Trophoblast cell (in vitro differentiated cells and primary cell): Measurements from ENCODE around the gene CCDC158.

ENCODE experiments used
- DNase-seq, 2 donors: peaks; one replicate each; pipeline ENCODE4 v3.0.0-alpha.2; 2016
- H2AFZ ChIP-seq: 2 replicates; pipeline ENCODE4 v1.6.1; 2013; ENCODE audit warnings: low read length, moderate library complexity, mild to moderate bottlenecking; ENCODE audit not compliant: insufficient read depth, poor library complexity
- H2AK5ac ChIP-seq: 2 replicates; pipeline ENCODE4 v1.6.1; 2013; ENCODE audit warnings: mild to moderate bottlenecking, low read length
- H2BK120ac ChIP-seq: 2 replicates; pipeline ENCODE4 v1.6.1; 2013; ENCODE audit warnings: low read length, mild to moderate bottlenecking, moderate library complexity; ENCODE audit not compliant: insufficient read depth, poor library complexity
- H2BK12ac ChIP-seq: 2 replicates; pipeline ENCODE4 v1.6.1; 2013; ENCODE audit warnings: mild to moderate bottlenecking, low read length, moderate library complexity
- H2BK5ac ChIP-seq: 2 replicates; pipeline ENCODE4 v1.6.1; 2013; ENCODE audit warnings: low read length, low read depth, moderate library complexity, mild to moderate bottlenecking; ENCODE audit not compliant: poor library complexity
- H3K14ac ChIP-seq: 2 replicates; pipeline ENCODE4 v1.6.1; 2013; ENCODE audit warnings: mild to moderate bottlenecking, low read length
- H3K18ac ChIP-seq: 2 replicates; pipeline ENCODE4 v1.6.1; 2013; ENCODE audit warnings: mild to moderate bottlenecking, low read length
- H3K23ac ChIP-seq: 2 replicates; pipeline ENCODE4 v1.6.1; 2013; ENCODE audit warnings: low read length
- H3K27ac ChIP-seq: 2 replicates; pipeline ENCODE4 v1.5.1; 2013; ENCODE audit warnings: low read depth, mild to moderate bottlenecking, inconsistent platforms, low read length, moderate library complexity
- H3K27me3 ChIP-seq: 2 replicates; pipeline ENCODE4 v1.6.1; 2013; ENCODE audit warnings: inconsistent platforms, mild to moderate bottlenecking, low read length, moderate library complexity; ENCODE audit not compliant: insufficient read depth
- H3K36me3 ChIP-seq, 2 experiments: 1 replicate in 1 of 2; 2 replicates in 1 of 2; pipeline ENCODE4 v1.6.1; 2013; ENCODE audit warnings: low read length in 2 of 2, mild to moderate bottlenecking in 2 of 2, moderate library complexity in 1 of 2; ENCODE audit not compliant: insufficient read depth in 2 of 2, control insufficient read depth in 1 of 2
- H3K4ac ChIP-seq: 2 replicates; pipeline ENCODE4 v1.6.1; 2013; ENCODE audit warnings: low read depth, mild to moderate bottlenecking, low read length, moderate library complexity
- H3K4me1 ChIP-seq, 2 experiments: 1 replicate in 1 of 2; 2 replicates in 1 of 2; pipeline ENCODE4 v1.6.1; 2013; ENCODE audit warnings: low read length in 2 of 2, mild to moderate bottlenecking in 2 of 2, moderate library complexity in 1 of 2; ENCODE audit not compliant: insufficient read depth in 2 of 2, control insufficient read depth in 1 of 2
- H3K4me2 ChIP-seq: 2 replicates; pipeline ENCODE4 v1.6.1; 2013; ENCODE audit warnings: inconsistent platforms, mild to moderate bottlenecking, low read length, moderate library complexity
- H3K4me3 ChIP-seq: 2 replicates; pipeline ENCODE4 v1.5.1; 2013; ENCODE audit warnings: mild to moderate bottlenecking, low read depth, low read length, inconsistent platforms
- H3K79me1 ChIP-seq: one replicate; pipeline ENCODE4 v1.6.1; 2013; ENCODE audit warnings: low read length
- H3K79me2 ChIP-seq: 2 replicates; pipeline ENCODE4 v1.6.1; 2013; ENCODE audit warnings: low read length, mild to moderate bottlenecking; ENCODE audit not compliant: control insufficient read depth, insufficient read depth, poor library complexity
- H3K9ac ChIP-seq: 2 replicates; pipeline ENCODE4 v1.6.1; 2013; ENCODE audit warnings: mild to moderate bottlenecking, low read length
- H3K9me3 ChIP-seq: 2 replicates; pipeline ENCODE4 v1.6.1; 2013; ENCODE audit warnings: low read depth, mild to moderate bottlenecking, control low read depth, inconsistent platforms, low read length; ENCODE audit not compliant: insufficient read depth
- H4K12ac ChIP-seq: 2 replicates; pipeline ENCODE4 v1.6.1; 2013; ENCODE audit warnings: low read depth, mild to moderate bottlenecking, low read length, moderate library complexity
- H4K8ac ChIP-seq: 2 replicates; pipeline ENCODE4 v1.6.1; 2013; ENCODE audit warnings: low read depth, mild to moderate bottlenecking, low read length, moderate library complexity
- H4K91ac ChIP-seq: one replicate; pipeline ENCODE4 v1.6.1; 2013; ENCODE audit warnings: low read depth, mild to moderate bottlenecking, low read length, moderate library complexity
- WGBS: extraction: QIAGEN DNeasy Blood & Tissue Kit; methylation state at CpG from one replicate; pipeline ENCODE4 v1.1.7; 2013; ENCODE audit warnings: missing lambda C conversion rate; ENCODE audit not compliant: insufficient read length, insufficient coverage; ENCODE audit errors: extremely low coverage; 5-methylcytosine and 5-hydroxymethylcytosine counted together

Gene CCDC158

DNA sequence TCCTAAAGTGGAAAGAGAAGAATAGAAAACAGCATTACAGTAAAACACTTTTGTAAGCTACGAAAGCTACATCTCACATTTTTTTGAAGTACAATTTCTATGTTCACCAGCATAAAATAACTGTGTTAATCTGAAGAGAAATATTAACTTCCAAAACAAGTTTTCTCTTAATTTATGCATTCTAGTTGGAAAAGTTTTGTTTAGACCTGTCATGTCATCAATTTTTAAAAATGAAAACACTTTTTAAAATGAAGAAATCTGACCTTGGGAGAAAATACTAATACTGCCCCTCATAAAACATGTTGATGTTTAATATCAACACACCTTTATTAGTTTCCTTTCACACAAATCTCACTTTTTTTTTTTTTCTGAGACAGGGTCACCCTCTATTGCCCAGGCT is 45.2 kb downstream of the CCDC158 start:
- peaks cover 0 to 4% of the 10 kb centered on the region in 2 experiments for H3K4me1 ChIP-seq
- H3K79me2 ChIP-seq: no peaks in the 10 kb centered on the region
- H3K4ac ChIP-seq: no peak overlapping the region
- H2BK12ac ChIP-seq: no peak overlapping the region
- no peak overlapping the region for H4K12ac ChIP-seq
- no peak overlapping the region for H2BK120ac ChIP-seq
- H3K4me2 ChIP-seq: no peak overlapping the region
- H3K36me3 ChIP-seq: no peaks in the 10 kb centered on the region
- H3K79me1 ChIP-seq: no peaks in the 10 kb centered on the region
- H4K8ac ChIP-seq: no peak overlapping the region
- H3K9me3 ChIP-seq: no peaks in the 10 kb centered on the region
- no peak for DNase-seq
- H4K91ac ChIP-seq: no peak overlapping the region
- H3K18ac ChIP-seq: no peak overlapping the region
- no CpG with 5 or more reads among the region's 1 CpG for WGBS
- H3K4me3 ChIP-seq: no peak overlapping the region
- H3K9ac ChIP-seq: no peak overlapping the region
- no peak overlapping the region for H3K23ac ChIP-seq
- no peak overlapping the region for H3K27ac ChIP-seq
- H2AFZ ChIP-seq: no peak overlapping the region
- H3K14ac ChIP-seq: no peak overlapping the region
- no peaks in the 10 kb centered on the region for H3K27me3 ChIP-seq
- H2AK5ac ChIP-seq: no peak overlapping the region
- no peak overlapping the region for H2BK5ac ChIP-seq

DNA sequence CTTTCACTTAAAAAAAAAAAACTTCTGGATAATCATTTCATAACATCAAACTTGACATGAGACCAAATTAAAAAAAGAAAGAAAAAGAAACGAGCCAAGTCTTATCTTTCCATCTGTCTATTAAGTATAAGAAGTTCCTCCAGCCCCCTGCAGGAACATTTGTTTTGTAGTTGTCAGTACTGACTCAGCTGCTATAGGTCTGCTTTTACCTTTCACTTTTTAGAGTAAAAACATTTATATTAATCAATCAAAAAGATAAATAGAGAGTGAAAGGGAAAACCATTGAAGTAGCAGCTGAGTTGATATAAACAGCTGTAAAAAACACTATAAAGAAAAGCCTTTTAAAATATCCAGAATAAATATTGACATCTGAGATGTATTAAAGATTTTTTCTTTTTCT is 46.1 kb downstream of the CCDC158 start:
- H3K9me3 ChIP-seq: no peaks in the 10 kb centered on the region
- no peak overlapping the region for H2AFZ ChIP-seq
- H3K4me3 ChIP-seq: no peak overlapping the region
- H3K79me1 ChIP-seq: no peaks in the 10 kb centered on the region
- no peak overlapping the region for H2BK12ac ChIP-seq
- no peak overlapping the region for H4K12ac ChIP-seq
- peaks cover 0 to 4% of the 10 kb centered on the region in 2 experiments for H3K4me1 ChIP-seq
- no peak overlapping the region for H3K9ac ChIP-seq
- H2AK5ac ChIP-seq: no peak overlapping the region
- H3K27me3 ChIP-seq: no peaks in the 10 kb centered on the region
- H3K36me3 ChIP-seq: no peaks in the 10 kb centered on the region
- no peak for DNase-seq
- H3K18ac ChIP-seq: no peak overlapping the region
- H4K91ac ChIP-seq: no peak overlapping the region
- no peak overlapping the region for H2BK120ac ChIP-seq
- no peak overlapping the region for H3K14ac ChIP-seq
- no peak overlapping the region for H3K4me2 ChIP-seq
- H3K23ac ChIP-seq: no peak overlapping the region
- no peak overlapping the region for H3K4ac ChIP-seq
- H2BK5ac ChIP-seq: no peak overlapping the region
- WGBS: no CpG with 5 or more reads among the region's 1 CpG
- H4K8ac ChIP-seq: no peak overlapping the region
- H3K27ac ChIP-seq: no peak overlapping the region
- H3K79me2 ChIP-seq: no peaks in the 10 kb centered on the region

GRCh38 chr4:76373919-76374552 is 46.9 kb downstream of the CCDC158 start:
- no CpG with 5 or more reads among the region's 6 CpGs for WGBS
- H3K79me2 ChIP-seq: no peaks in the 10 kb centered on the region
- H3K27me3 ChIP-seq: no peaks in the 10 kb centered on the region
- H2AK5ac ChIP-seq: no peak overlapping the region
- peaks cover 0 to 4% of the 10 kb centered on the region in 2 experiments for H3K4me1 ChIP-seq
- no peak overlapping the region for H2BK120ac ChIP-seq
- no peaks in the 10 kb centered on the region for H3K9me3 ChIP-seq
- H3K79me1 ChIP-seq: no peaks in the 10 kb centered on the region
- no peak overlapping the region for H2BK5ac ChIP-seq
- no peak overlapping the region for H4K8ac ChIP-seq
- H3K23ac ChIP-seq: no peak overlapping the region
- H3K4ac ChIP-seq: no peak overlapping the region
- peak in 1 of 2 donors; percentile 14 for DNase-seq
- H3K9ac ChIP-seq: no peak overlapping the region
- no peak overlapping the region for H3K14ac ChIP-seq
- no peak overlapping the region for H4K91ac ChIP-seq
- H2AFZ ChIP-seq: no peak overlapping the region
- no peak overlapping the region for H3K27ac ChIP-seq
- no peaks in the 10 kb centered on the region for H3K36me3 ChIP-seq
- H3K18ac ChIP-seq: no peak overlapping the region
- H3K4me2 ChIP-seq: no peak overlapping the region
- H3K4me3 ChIP-seq: no peak overlapping the region
- H2BK12ac ChIP-seq: no peak overlapping the region
- H4K12ac ChIP-seq: no peak overlapping the region

- Histone ChIP-seq H3K18ac (no peak overlapping the region), H4K91ac (no peak overlapping the region), H3K27ac (no peak overlapping the region), H4K8ac (no peak overlapping the region), H3K9me3 (no peaks in the 10 kb centered on the region), H3K9ac (no peak overlapping the region), H3K4me3 (no peak overlapping the region), H2BK5ac (no peak overlapping the region), H2BK12ac (no peak overlapping the region), H3K4me2 (no peak overlapping the region), H3K4ac (no peak overlapping the region), H3K79me2 (no peaks in the 10 kb centered on the region), H3K4me1 (no peaks in the 10 kb centered on the region), H3K23ac (no peak overlapping the region), H3K27me3 (no peaks in the 10 kb centered on the region), H3K79me1 (no peaks in the 10 kb centered on the region), H4K12ac (no peak overlapping the region), H2BK120ac (no peak overlapping the region), H2AK5ac (no peak overlapping the region), H2AFZ (no peak overlapping the region), H3K36me3 (no peaks in the 10 kb centered on the region), H3K14ac (no peak overlapping the region)
- no CpG with 5 or more reads among the region's 4 CpGs for WGBS
- DNase-seq: no peak
Measured at GRCh38 chr4:76366737-76367136, 54.2 kb downstream of the CCDC158 start.
